Smooth muscle cell (in vitro differentiated cells): Measurements from ENCODE around the gene SLC35A3. TPM values are rescaled to one million over a fixed set of nuclear protein-coding genes. Genes with fewer than 3 reads are reported as not detected.
A peak's percentile ranks its signal among the peaks of the same experiment; 100 is the strongest.
"Not testable (repeated sequence)": the region's sequence is repeated elsewhere in the genome, so short reads cannot be mapped to it uniquely, and the experiment has no call there.

ENCODE experiments used
- DNase-seq: peaks from one replicate; lab custom pipeline; 2025; ENCODE audit not compliant: unreplicated experiment; lab: John Stamatoyannopoulos, UW
- H2AFZ ChIP-seq: fragments of 200-600 bp; sonication (generic); 2 replicates; pipeline ENCODE4 v1.6.0; 2016; ENCODE audit warnings: antibody characterized with exemption, low read depth, mild to moderate bottlenecking
- H3F3A ChIP-seq: fragments of 200-600 bp; sonication (generic); 2 replicates; pipeline ENCODE4 v1.6.0; 2017; ENCODE audit warnings: antibody characterized with exemption, low read depth
- H3K27ac ChIP-seq: fragments of 200-600 bp; sonication (generic); 2 replicates; pipeline ENCODE4 v1.5.1; 2016; ENCODE audit warnings: low read depth, mild to moderate bottlenecking
- H3K27me3 ChIP-seq: fragments of 200-600 bp; sonication (generic); 2 replicates; pipeline ENCODE4 v1.6.1; 2016; ENCODE audit warnings: low read depth, mild to moderate bottlenecking
- H3K36me3 ChIP-seq: fragments of 200-600 bp; sonication (generic); 2 replicates; pipeline ENCODE4 v1.5.1; 2016; ENCODE audit warnings: low read depth
- H3K4me1 ChIP-seq: fragments of 200-600 bp; sonication (generic); 2 replicates; pipeline ENCODE4 v1.5.1; 2016; ENCODE audit warnings: low read depth
- H3K4me2 ChIP-seq: fragments of 200-600 bp; sonication (generic); 2 replicates; pipeline ENCODE4 v1.6.0; 2016; ENCODE audit warnings: mild to moderate bottlenecking
- H3K4me3 ChIP-seq: fragments of 200-600 bp; sonication (generic); 2 replicates; pipeline ENCODE4 v1.5.1; 2016; ENCODE audit warnings: mild to moderate bottlenecking
- H3K79me2 ChIP-seq: fragments of 200-600 bp; sonication (generic); 2 replicates; pipeline ENCODE4 v1.6.0; 2016; ENCODE audit warnings: low read depth, mild to moderate bottlenecking
- H3K9ac ChIP-seq: fragments of 200-600 bp; sonication (generic); 2 replicates; pipeline ENCODE4 v1.6.0; 2016; ENCODE audit warnings: low read depth
- H3K9me3 ChIP-seq: fragments of 200-600 bp; sonication (generic); replicated peaks from 2 replicates; pipeline ENCODE4 v1.5.1; 2016; ENCODE audit warnings: low read depth
- H4K20me1 ChIP-seq: fragments of 200-600 bp; sonication (generic); 2 replicates; pipeline ENCODE4 v1.6.0; 2016; ENCODE audit warnings: low read depth
- WGBS: methylation state at CpG from one replicate; pipeline ENCODE4 v1.1.7; 2016; ENCODE audit warnings: low lambda C conversion rate; 5-methylcytosine and 5-hydroxymethylcytosine counted together
- polyA plus RNA-seq: library from polyadenylated mRNA; unstranded; fragments of >200 nt; fragmentation: Nextera tagmentation; extraction: Ambion mirVana; gene quantifications from 2 replicates; pipeline ENCODE4 v1.2.1, GENCODE V29; 2016
- total RNA-seq: library from RNA; depleted of rRNA; stranded (reverse); fragments of >200 nt; gene quantifications from 2 replicates; pipeline ENCODE4 v1.2.3, GENCODE V29; 2014
- TF ChIP-seq, protein P1 (sequence below): fragments of 200-600 bp; sonication (generic); IDR thresholded peaks from 2 replicates; pipeline ENCODE4 v1.5.1; 2017; ENCODE audit warnings: borderline replicate concordance, mild to moderate bottlenecking, antibody characterized with exemption; ENCODE audit not compliant: insufficient read depth, poor library complexity, severe bottlenecking

SLC35A3 gene
- total and polyA plus RNA-seq, 2 experiments from 2014 or later: 8.2 to 33.5 TPM

- WGBS: 80% methylated on average over 2 of the region's 2 CpGs
- Histone ChIP-seq H3K27ac (peak overlapping the region; percentile 40), H3K4me1 (peaks cover 5% of the 10 kb centered on the region), H2AFZ (no peak overlapping the region), H3K9me3 (no peaks in the 10 kb centered on the region), H3K4me3 (no peak overlapping the region), H3K79me2 (peaks cover 9% of the 10 kb centered on the region), H3F3A (no peaks in the 10 kb centered on the region), H3K9ac (no peak overlapping the region), H3K36me3 (no peaks in the 10 kb centered on the region), H3K27me3 (no peaks in the 10 kb centered on the region), H4K20me1 (no peaks in the 10 kb centered on the region), H3K4me2 (no peak overlapping the region)
- no peak for DNase-seq
- TF ChIP-seq, protein P1, sequence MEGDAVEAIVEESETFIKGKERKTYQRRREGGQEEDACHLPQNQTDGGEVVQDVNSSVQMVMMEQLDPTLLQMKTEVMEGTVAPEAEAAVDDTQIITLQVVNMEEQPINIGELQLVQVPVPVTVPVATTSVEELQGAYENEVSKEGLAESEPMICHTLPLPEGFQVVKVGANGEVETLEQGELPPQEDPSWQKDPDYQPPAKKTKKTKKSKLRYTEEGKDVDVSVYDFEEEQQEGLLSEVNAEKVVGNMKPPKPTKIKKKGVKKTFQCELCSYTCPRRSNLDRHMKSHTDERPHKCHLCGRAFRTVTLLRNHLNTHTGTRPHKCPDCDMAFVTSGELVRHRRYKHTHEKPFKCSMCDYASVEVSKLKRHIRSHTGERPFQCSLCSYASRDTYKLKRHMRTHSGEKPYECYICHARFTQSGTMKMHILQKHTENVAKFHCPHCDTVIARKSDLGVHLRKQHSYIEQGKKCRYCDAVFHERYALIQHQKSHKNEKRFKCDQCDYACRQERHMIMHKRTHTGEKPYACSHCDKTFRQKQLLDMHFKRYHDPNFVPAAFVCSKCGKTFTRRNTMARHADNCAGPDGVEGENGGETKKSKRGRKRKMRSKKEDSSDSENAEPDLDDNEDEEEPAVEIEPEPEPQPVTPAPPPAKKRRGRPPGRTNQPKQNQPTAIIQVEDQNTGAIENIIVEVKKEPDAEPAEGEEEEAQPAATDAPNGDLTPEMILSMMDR: no peak
These were observed 4.0 kb upstream of the SLC35A3 start for GRCh38 chr1:99965646-99966375.

DNA sequence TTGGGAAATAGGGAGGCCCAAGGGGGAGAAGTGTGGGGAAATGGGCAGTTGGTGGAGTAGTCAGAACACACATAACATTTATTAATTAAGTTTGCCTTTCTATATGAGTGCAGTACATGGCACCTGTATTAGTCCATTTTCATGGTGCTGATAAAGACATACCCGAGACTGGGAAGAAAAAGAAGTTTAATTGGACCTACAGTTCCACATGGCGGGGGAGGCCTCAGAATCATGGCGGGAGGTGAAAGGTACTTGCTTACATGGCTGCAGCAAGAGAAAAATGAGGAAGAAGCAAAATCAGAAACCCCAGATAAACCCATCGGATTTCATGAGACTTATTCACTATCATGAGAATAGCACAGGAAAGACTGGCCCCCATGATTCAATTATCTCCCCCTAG is 1.6 kb upstream of the SLC35A3 start:
- no peaks in the 10 kb centered on the region for H3K27me3 ChIP-seq

GRCh38 chr1:99969260-99969728 is 502 bp upstream of the SLC35A3 start:
- Histone ChIP-seq H3K9ac (peak overlapping the region; percentile 83), H3F3A (no peaks in the 10 kb centered on the region), H3K27ac (peak overlapping the region; percentile 71), H3K4me2 (peak overlapping the region; percentile 94), H3K4me1 (peaks cover 8% of the 10 kb centered on the region), H2AFZ (peak overlapping the region; percentile 100), H3K79me2 (peaks cover 43% of the 10 kb centered on the region), H3K4me3 (peak overlapping the region; percentile 93), H3K36me3 (no peaks in the 10 kb centered on the region), H3K9me3 (no peaks in the 10 kb centered on the region), H3K27me3 (no peaks in the 10 kb centered on the region), H4K20me1 (peaks cover 2% of the 10 kb centered on the region)
- TF ChIP-seq, protein P1: no peak
- 37% methylated on average over 6 of the region's 6 CpGs for WGBS
- DNase-seq: no peak

More for the DNA sequence above, 1.6 kb upstream of the SLC35A3 start:
- no peaks in the 10 kb centered on the region for H3K9me3 ChIP-seq
- H4K20me1 ChIP-seq: no peaks in the 10 kb centered on the region
- DNase-seq: no peak
- H2AFZ ChIP-seq: no peak overlapping the region
- no peaks in the 10 kb centered on the region for H3F3A ChIP-seq
- WGBS: 95% methylated on average over 4 of the region's 4 CpGs
- H3K79me2 ChIP-seq: peaks cover 32% of the 10 kb centered on the region
- no peak overlapping the region for H3K4me2 ChIP-seq
- H3K4me3 ChIP-seq: no peak overlapping the region
- H3K4me1 ChIP-seq: peaks cover 8% of the 10 kb centered on the region
- no peak overlapping the region for H3K9ac ChIP-seq
- H3K27ac ChIP-seq: no peak overlapping the region
- H3K36me3 ChIP-seq: no peaks in the 10 kb centered on the region
- TF ChIP-seq, protein P1: no peak

- Histone ChIP-seq H3K4me3 (peak overlapping the region; percentile 93), H3K27ac (peak overlapping the region; percentile 71), H3K4me2 (peak overlapping the region; percentile 94), H3K27me3 (no peaks in the 10 kb centered on the region), H3K9me3 (no peaks in the 10 kb centered on the region), H3K36me3 (peaks cover 3% of the 10 kb centered on the region), H3K9ac (peak overlapping the region; percentile 83), H4K20me1 (peaks cover 5% of the 10 kb centered on the region), H2AFZ (peak overlapping the region; percentile 100), H3K79me2 (peaks cover 49% of the 10 kb centered on the region), H3K4me1 (peaks cover 8% of the 10 kb centered on the region), H3F3A (no peaks in the 10 kb centered on the region)
- WGBS: 65% methylated on average over 7 of the region's 7 CpGs
- DNase-seq: no peak
- TF ChIP-seq, protein P1: no peak
These were observed 988 bp downstream of the SLC35A3 start for GRCh38 chr1:99970713-99971255.

- not testable (repeated sequence) for H2AFZ ChIP-seq, H3K9ac ChIP-seq, H3K4me2 ChIP-seq, H3K9me3 ChIP-seq, DNase-seq, H3K4me1 ChIP-seq, H3K36me3 ChIP-seq, H3F3A ChIP-seq, H4K20me1 ChIP-seq, H3K27ac ChIP-seq, H3K4me3 ChIP-seq, H3K27me3 ChIP-seq
- H3K79me2 ChIP-seq: peaks cover 52% of the 10 kb centered on the region
- over 99% methylated on average over 6 of the region's 7 CpGs for WGBS
These were observed 2.3 kb downstream of the SLC35A3 start for GRCh38 chr1:99972066-99972465.
